Measurements from ENCODE around the gene FBXL19. TPM values are rescaled to one million over a fixed set of nuclear protein-coding genes. Genes with fewer than 3 reads are reported as not detected.

The FBXL19 gene
- total and polyA plus RNA-seq, 9 of the 15 experiments (the other 6 are each of a cell fraction or from before 2014, with no cell fraction given) = 0.13 to 48.0 (median 13.5) TPM; not detected in 1

DNA sequence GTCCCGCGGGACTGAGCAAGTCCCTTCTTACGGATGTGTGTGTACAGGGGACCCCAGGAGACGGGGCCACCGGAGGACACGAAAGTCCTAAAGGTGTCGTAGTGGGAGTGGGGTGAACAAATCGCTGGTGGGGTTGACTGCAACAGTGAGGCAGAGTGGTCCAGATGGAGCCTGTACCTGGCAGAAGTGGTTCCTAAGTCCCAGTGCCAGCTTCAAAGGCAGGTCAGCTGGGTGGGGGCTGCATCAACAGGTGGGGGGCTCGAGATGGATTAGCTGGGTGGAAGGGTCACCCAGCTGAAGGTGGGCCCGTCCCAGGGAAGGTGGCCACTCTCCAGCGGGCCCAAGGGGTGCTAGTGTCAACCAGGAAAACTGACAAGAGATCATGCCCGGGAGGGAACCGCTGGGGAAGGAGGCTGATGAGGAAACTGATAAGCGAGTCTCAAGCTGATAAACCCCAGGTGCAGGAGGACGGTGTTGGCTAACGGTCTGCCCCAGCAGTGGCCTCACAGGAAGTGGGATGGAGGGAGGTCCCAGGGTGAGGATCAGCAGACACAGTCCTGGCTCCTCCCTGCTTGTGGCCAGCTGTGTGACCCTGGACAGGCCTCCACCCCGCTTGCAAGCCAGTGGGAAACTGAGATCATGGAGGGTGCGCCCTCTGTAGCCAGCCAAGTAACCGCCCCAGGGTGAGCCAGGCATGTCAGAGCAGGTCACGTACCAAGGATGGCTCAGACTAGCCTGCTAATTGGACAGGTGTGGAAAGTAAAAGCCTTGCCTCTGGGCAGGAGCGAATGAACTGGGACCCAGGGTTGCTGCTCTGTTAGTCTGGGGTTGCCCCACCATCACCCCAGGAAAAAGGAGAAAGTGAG lies 26.5 kb downstream of the FBXL19 start (continued):
- TF ChIP-seq TBL1XR1 (IDR thresholded peaks at IDR 0.05; ENCODE audit: low read length in 2 of 2) = peak in 1 of 2 experiments; percentile 77; a peak in 1 of 4 replicates
- TF ChIP-seq, protein P1, sequence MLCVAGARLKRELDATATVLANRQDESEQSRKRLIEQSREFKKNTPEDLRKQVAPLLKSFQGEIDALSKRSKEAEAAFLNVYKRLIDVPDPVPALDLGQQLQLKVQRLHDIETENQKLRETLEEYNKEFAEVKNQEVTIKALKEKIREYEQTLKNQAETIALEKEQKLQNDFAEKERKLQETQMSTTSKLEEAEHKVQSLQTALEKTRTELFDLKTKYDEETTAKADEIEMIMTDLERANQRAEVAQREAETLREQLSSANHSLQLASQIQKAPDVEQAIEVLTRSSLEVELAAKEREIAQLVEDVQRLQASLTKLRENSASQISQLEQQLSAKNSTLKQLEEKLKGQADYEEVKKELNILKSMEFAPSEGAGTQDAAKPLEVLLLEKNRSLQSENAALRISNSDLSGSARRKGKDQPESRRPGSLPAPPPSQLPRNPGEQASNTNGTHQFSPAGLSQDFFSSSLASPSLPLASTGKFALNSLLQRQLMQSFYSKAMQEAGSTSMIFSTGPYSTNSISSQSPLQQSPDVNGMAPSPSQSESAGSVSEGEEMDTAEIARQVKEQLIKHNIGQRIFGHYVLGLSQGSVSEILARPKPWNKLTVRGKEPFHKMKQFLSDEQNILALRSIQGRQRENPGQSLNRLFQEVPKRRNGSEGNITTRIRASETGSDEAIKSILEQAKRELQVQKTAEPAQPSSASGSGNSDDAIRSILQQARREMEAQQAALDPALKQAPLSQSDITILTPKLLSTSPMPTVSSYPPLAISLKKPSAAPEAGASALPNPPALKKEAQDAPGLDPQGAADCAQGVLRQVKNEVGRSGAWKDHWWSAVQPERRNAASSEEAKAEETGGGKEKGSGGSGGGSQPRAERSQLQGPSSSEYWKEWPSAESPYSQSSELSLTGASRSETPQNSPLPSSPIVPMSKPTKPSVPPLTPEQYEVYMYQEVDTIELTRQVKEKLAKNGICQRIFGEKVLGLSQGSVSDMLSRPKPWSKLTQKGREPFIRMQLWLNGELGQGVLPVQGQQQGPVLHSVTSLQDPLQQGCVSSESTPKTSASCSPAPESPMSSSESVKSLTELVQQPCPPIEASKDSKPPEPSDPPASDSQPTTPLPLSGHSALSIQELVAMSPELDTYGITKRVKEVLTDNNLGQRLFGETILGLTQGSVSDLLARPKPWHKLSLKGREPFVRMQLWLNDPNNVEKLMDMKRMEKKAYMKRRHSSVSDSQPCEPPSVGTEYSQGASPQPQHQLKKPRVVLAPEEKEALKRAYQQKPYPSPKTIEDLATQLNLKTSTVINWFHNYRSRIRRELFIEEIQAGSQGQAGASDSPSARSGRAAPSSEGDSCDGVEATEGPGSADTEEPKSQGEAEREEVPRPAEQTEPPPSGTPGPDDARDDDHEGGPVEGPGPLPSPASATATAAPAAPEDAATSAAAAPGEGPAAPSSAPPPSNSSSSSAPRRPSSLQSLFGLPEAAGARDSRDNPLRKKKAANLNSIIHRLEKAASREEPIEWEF (CRISPR knock-in tag; IDR thresholded peaks at IDR 0.05) = no peak
- TF ChIP-seq, protein P2, sequence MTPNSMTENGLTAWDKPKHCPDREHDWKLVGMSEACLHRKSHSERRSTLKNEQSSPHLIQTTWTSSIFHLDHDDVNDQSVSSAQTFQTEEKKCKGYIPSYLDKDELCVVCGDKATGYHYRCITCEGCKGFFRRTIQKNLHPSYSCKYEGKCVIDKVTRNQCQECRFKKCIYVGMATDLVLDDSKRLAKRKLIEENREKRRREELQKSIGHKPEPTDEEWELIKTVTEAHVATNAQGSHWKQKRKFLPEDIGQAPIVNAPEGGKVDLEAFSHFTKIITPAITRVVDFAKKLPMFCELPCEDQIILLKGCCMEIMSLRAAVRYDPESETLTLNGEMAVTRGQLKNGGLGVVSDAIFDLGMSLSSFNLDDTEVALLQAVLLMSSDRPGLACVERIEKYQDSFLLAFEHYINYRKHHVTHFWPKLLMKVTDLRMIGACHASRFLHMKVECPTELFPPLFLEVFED (CRISPR knock-in tag; conservative IDR thresholded peaks at IDR 0.05) = no peak
- TF ChIP-seq HIVEP1 (CRISPR knock-in tag; IDR thresholded peaks at IDR 0.05) = no peak
- no peak for TF ChIP-seq PPARD (CRISPR knock-in tag; IDR thresholded peaks at IDR 0.05)
- TF ChIP-seq, protein P3, sequence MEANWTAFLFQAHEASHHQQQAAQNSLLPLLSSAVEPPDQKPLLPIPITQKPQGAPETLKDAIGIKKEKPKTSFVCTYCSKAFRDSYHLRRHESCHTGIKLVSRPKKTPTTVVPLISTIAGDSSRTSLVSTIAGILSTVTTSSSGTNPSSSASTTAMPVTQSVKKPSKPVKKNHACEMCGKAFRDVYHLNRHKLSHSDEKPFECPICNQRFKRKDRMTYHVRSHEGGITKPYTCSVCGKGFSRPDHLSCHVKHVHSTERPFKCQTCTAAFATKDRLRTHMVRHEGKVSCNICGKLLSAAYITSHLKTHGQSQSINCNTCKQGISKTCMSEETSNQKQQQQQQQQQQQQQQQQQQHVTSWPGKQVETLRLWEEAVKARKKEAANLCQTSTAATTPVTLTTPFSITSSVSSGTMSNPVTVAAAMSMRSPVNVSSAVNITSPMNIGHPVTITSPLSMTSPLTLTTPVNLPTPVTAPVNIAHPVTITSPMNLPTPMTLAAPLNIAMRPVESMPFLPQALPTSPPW (CRISPR knock-in tag; IDR thresholded peaks at IDR 0.05) = peak; percentile 55
- TF ChIP-seq GABPB1 (CRISPR knock-in tag; IDR thresholded peaks at IDR 0.05) = peak; percentile 69; the same call in 1 of the 2 replicates
- TF ChIP-seq POLR3A (IDR thresholded peaks at IDR 0.05; ENCODE audit: borderline replicate concordance, extremely low read depth, insufficient read depth, insufficient read length) = no peak
- TF ChIP-seq CHD2 (IDR thresholded peaks at IDR 0.05; ENCODE audit: low read depth, low read length) = 0 out of 2 replicates have a peak, but pooled peaks have one; percentile 28
- TF ChIP-seq, protein P4, sequence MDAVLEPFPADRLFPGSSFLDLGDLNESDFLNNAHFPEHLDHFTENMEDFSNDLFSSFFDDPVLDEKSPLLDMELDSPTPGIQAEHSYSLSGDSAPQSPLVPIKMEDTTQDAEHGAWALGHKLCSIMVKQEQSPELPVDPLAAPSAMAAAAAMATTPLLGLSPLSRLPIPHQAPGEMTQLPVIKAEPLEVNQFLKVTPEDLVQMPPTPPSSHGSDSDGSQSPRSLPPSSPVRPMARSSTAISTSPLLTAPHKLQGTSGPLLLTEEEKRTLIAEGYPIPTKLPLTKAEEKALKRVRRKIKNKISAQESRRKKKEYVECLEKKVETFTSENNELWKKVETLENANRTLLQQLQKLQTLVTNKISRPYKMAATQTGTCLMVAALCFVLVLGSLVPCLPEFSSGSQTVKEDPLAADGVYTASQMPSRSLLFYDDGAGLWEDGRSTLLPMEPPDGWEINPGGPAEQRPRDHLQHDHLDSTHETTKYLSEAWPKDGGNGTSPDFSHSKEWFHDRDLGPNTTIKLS (IDR thresholded peaks at IDR 0.05; ENCODE audit: borderline replicate concordance, low read depth) = no peak
- peak; percentile 57 for TF ChIP-seq CXXC5 (CRISPR knock-in tag; IDR thresholded peaks at IDR 0.05)
- no peak for TF ChIP-seq FOS (IDR thresholded peaks at IDR 0.05; ENCODE audit: extremely low read depth, insufficient read length)
- TF ChIP-seq, protein P5, sequence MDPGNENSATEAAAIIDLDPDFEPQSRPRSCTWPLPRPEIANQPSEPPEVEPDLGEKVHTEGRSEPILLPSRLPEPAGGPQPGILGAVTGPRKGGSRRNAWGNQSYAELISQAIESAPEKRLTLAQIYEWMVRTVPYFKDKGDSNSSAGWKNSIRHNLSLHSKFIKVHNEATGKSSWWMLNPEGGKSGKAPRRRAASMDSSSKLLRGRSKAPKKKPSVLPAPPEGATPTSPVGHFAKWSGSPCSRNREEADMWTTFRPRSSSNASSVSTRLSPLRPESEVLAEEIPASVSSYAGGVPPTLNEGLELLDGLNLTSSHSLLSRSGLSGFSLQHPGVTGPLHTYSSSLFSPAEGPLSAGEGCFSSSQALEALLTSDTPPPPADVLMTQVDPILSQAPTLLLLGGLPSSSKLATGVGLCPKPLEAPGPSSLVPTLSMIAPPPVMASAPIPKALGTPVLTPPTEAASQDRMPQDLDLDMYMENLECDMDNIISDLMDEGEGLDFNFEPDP (CRISPR knock-in tag; IDR thresholded peaks at IDR 0.05) = no peak

Data from K562 (cell line).